HepG2 (cell line): Measurements from ENCODE around the gene TMEM233. TPM values are rescaled to one million over a fixed set of nuclear protein-coding genes. Genes with fewer than 3 reads are reported as not detected.
A peak's percentile ranks its signal among the peaks of the same experiment; 100 is the strongest.

Experiments
- CHCHD3 ChIP-seq: sonication (generic); formaldehyde crosslinking; IDR thresholded peaks from 2 replicates; pipeline ENCODE4 v1.8.0; 2022; ENCODE audit warnings: mild to moderate bottlenecking, missing genetic modification reagents, moderate library complexity
- ETV5 ChIP-seq: IDR thresholded peaks from 2 replicates; pipeline ENCODE4 v1.6.1; 2018; ENCODE audit warnings: missing biosample characterization, missing genetic modification reagents, inconsistent platforms, borderline replicate concordance
- HCFC1 ChIP-seq: fragments of 150-350 bp; IDR thresholded peaks from 2 replicates; pipeline ENCODE4 v1.6.1; 2014; ENCODE audit warnings: low read depth, low read length
- HNRNPLL ChIP-seq: fragments of 200-400 bp; formaldehyde crosslinking; IDR thresholded peaks from 2 replicates; pipeline ENCODE4 v1.6.1; 2017; ENCODE audit warnings: mild to moderate bottlenecking, low read depth, low read length; ENCODE audit not compliant: poor library complexity, severe bottlenecking
- KAT8 ChIP-seq: IDR thresholded peaks from 2 replicates; pipeline ENCODE4 v1.6.1; 2016; ENCODE audit warnings: missing genetic modification reagents, missing compliant biosample characterization
- ZBTB42 ChIP-seq: sonication (generic); formaldehyde crosslinking; IDR thresholded peaks from 2 replicates; pipeline ENCODE4 v1.5.0; 2020; ENCODE audit warnings: mild to moderate bottlenecking, missing genetic modification reagents
- ZNF383 ChIP-seq: sonication (generic); formaldehyde crosslinking; IDR thresholded peaks from 2 replicates; pipeline ENCODE4 v1.4.0; 2020; ENCODE audit warnings: missing genetic modification reagents, mild to moderate bottlenecking, borderline replicate concordance
- polyA plus RNA-seq, 8 experiments: library from polyadenylated mRNA; depleted of rRNA in 3 of 8; stranded (reverse) in 7 of 8; unstranded in 1 of 8; fragments of >200 nt; fragmentation: Illumina TruSeq in 4 of 8; extraction: Trizol in 4 of 8; gene quantifications; 2 replicates each; pipeline versions ENCODE4 v1.2.1 to v1.2.3, GENCODE V29; 2011 to 2016; ENCODE audit warnings: low read depth in 4 of 8, missing spikeins in 1 of 8, mixed read lengths in 1 of 8; ENCODE audit not compliant: insufficient read depth in 1 of 8
- total RNA-seq, 5 experiments: library from RNA; depleted of rRNA; stranded (reverse); fragments of >200 nt; fragmentation: Illumina TruSeq; extraction: Trizol; gene quantifications; 2 replicates each; pipeline ENCODE4 v1.2.3, GENCODE V29; 2016; ENCODE audit warnings: low read depth in 1 of 5
- TF ChIP-seq, protein P1 (sequence below): sonication (generic); formaldehyde crosslinking; IDR thresholded peaks from 2 replicates; pipeline ENCODE4 v1.9.0; 2021; ENCODE audit warnings: mild to moderate bottlenecking, missing genetic modification reagents
- TF ChIP-seq, protein P2 (sequence below): sonication (generic); formaldehyde crosslinking; IDR thresholded peaks from 2 replicates; pipeline ENCODE4 v1.8.0; 2022; ENCODE audit warnings: missing genetic modification reagents, low read depth, mild to moderate bottlenecking, borderline replicate concordance
- TF ChIP-seq, protein P3 (sequence below): IDR thresholded peaks from 2 replicates; pipeline ENCODE4 v1.4.0; 2020; ENCODE audit warnings: mild to moderate bottlenecking, missing genetic modification reagents
- TF ChIP-seq, protein P4 (sequence below): sonication (generic); formaldehyde crosslinking; IDR thresholded peaks from 2 replicates; pipeline ENCODE4 v1.8.0; 2022; ENCODE audit warnings: mild to moderate bottlenecking, missing genetic modification reagents, moderate library complexity
- TF ChIP-seq, protein P5 (sequence below): sonication (generic); formaldehyde crosslinking; IDR thresholded peaks from 2 replicates; pipeline ENCODE4 v1.5.0; 2020; ENCODE audit warnings: missing genetic modification reagents, mild to moderate bottlenecking, borderline replicate concordance
- TF ChIP-seq, protein P6 (sequence below): sonication (generic); formaldehyde crosslinking; IDR thresholded peaks from 2 replicates; pipeline ENCODE4 v1.5.0; 2020; ENCODE audit warnings: missing genetic modification reagents

The TMEM233 gene
- total and polyA plus RNA-seq, 2 of the 13 experiments (the other 11 are each of a cell fraction or from before 2014, with no cell fraction given) = 0.03 TPM; not detected in 1

DNA sequence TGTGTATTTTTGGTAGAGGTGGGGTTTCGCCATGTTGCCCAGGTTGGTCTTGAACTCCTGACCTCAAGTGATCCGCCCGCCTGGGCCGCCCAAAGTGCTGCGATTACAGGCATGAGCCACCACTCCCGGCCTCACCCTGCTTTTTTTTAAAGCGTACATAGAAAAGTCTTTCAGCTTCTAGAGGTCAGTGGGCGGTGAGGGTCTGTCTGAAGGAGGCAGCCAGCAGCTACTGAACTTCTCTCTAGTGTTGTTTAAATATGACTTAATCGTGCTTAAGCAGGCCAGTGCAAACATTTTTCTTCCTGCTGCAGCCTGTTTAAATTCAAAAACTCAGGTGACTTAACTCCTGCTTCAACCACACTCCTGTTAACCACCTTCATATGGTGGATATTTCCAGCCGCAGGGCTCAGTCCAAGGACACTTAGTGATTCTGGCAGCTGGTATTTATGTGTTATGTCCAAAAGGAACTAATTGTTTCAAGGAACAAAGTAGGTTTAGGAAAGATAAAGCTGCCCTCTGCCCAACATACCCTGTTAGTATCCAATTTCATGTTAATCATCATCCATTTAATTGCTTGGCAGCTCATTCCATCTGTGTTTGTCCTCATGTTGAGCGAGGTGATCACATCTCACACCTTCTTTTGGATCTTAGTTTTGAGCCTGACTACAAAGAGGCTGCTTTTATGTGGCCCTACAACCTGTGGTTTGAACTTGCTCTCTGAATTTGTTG lies 76.3 kb downstream of the TMEM233 start (continued):
- TF ChIP-seq, protein P1, sequence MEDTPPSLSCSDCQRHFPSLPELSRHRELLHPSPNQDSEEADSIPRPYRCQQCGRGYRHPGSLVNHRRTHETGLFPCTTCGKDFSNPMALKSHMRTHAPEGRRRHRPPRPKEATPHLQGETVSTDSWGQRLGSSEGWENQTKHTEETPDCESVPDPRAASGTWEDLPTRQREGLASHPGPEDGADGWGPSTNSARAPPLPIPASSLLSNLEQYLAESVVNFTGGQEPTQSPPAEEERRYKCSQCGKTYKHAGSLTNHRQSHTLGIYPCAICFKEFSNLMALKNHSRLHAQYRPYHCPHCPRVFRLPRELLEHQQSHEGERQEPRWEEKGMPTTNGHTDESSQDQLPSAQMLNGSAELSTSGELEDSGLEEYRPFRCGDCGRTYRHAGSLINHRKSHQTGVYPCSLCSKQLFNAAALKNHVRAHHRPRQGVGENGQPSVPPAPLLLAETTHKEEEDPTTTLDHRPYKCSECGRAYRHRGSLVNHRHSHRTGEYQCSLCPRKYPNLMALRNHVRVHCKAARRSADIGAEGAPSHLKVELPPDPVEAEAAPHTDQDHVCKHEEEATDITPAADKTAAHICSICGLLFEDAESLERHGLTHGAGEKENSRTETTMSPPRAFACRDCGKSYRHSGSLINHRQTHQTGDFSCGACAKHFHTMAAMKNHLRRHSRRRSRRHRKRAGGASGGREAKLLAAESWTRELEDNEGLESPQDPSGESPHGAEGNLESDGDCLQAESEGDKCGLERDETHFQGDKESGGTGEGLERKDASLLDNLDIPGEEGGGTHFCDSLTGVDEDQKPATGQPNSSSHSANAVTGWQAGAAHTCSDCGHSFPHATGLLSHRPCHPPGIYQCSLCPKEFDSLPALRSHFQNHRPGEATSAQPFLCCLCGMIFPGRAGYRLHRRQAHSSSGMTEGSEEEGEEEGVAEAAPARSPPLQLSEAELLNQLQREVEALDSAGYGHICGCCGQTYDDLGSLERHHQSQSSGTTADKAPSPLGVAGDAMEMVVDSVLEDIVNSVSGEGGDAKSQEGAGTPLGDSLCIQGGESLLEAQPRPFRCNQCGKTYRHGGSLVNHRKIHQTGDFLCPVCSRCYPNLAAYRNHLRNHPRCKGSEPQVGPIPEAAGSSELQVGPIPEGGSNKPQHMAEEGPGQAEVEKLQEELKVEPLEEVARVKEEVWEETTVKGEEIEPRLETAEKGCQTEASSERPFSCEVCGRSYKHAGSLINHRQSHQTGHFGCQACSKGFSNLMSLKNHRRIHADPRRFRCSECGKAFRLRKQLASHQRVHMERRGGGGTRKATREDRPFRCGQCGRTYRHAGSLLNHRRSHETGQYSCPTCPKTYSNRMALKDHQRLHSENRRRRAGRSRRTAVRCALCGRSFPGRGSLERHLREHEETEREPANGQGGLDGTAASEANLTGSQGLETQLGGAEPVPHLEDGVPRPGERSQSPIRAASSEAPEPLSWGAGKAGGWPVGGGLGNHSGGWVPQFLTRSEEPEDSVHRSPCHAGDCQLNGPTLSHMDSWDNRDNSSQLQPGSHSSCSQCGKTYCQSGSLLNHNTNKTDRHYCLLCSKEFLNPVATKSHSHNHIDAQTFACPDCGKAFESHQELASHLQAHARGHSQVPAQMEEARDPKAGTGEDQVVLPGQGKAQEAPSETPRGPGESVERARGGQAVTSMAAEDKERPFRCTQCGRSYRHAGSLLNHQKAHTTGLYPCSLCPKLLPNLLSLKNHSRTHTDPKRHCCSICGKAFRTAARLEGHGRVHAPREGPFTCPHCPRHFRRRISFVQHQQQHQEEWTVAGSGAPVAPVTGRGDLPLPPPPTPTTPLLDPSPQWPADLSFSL (CRISPR knock-in tag) = no peak
- TF ChIP-seq, protein P2, sequence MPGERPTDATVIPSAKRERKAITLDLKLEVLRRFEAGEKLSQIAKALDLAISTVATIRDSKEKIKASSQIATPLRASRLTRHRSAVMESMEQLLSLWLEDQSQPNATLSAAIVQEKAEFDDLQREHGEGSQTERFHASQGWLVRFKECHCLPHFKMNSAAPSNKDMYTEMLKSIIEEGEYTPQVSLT (CRISPR knock-in tag) = no peak
- TF ChIP-seq, protein P3, sequence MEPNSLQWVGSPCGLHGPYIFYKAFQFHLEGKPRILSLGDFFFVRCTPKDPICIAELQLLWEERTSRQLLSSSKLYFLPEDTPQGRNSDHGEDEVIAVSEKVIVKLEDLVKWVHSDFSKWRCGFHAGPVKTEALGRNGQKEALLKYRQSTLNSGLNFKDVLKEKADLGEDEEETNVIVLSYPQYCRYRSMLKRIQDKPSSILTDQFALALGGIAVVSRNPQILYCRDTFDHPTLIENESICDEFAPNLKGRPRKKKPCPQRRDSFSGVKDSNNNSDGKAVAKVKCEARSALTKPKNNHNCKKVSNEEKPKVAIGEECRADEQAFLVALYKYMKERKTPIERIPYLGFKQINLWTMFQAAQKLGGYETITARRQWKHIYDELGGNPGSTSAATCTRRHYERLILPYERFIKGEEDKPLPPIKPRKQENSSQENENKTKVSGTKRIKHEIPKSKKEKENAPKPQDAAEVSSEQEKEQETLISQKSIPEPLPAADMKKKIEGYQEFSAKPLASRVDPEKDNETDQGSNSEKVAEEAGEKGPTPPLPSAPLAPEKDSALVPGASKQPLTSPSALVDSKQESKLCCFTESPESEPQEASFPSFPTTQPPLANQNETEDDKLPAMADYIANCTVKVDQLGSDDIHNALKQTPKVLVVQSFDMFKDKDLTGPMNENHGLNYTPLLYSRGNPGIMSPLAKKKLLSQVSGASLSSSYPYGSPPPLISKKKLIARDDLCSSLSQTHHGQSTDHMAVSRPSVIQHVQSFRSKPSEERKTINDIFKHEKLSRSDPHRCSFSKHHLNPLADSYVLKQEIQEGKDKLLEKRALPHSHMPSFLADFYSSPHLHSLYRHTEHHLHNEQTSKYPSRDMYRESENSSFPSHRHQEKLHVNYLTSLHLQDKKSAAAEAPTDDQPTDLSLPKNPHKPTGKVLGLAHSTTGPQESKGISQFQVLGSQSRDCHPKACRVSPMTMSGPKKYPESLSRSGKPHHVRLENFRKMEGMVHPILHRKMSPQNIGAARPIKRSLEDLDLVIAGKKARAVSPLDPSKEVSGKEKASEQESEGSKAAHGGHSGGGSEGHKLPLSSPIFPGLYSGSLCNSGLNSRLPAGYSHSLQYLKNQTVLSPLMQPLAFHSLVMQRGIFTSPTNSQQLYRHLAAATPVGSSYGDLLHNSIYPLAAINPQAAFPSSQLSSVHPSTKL = peak; percentile 58; the same call in 1 of the 2 replicates
- peak; percentile 32; the same call in 1 of the 2 replicates for TF ChIP-seq ETV5 (CRISPR knock-in tag)
- no peak for TF ChIP-seq HNRNPLL
- no peak for TF ChIP-seq ZBTB42
- TF ChIP-seq ZNF383 (CRISPR knock-in tag) = no peak
- TF ChIP-seq, protein P4, sequence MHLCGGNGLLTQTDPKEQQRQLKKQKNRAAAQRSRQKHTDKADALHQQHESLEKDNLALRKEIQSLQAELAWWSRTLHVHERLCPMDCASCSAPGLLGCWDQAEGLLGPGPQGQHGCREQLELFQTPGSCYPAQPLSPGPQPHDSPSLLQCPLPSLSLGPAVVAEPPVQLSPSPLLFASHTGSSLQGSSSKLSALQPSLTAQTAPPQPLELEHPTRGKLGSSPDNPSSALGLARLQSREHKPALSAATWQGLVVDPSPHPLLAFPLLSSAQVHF (CRISPR knock-in tag) = no peak
- TF ChIP-seq HCFC1 = no peak
- TF ChIP-seq KAT8 (CRISPR knock-in tag) = no peak; the same call in 1 of the 2 replicates
- TF ChIP-seq, protein P5, sequence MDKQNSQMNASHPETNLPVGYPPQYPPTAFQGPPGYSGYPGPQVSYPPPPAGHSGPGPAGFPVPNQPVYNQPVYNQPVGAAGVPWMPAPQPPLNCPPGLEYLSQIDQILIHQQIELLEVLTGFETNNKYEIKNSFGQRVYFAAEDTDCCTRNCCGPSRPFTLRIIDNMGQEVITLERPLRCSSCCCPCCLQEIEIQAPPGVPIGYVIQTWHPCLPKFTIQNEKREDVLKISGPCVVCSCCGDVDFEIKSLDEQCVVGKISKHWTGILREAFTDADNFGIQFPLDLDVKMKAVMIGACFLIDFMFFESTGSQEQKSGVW (CRISPR knock-in tag) = no peak
- TF ChIP-seq, protein P6, sequence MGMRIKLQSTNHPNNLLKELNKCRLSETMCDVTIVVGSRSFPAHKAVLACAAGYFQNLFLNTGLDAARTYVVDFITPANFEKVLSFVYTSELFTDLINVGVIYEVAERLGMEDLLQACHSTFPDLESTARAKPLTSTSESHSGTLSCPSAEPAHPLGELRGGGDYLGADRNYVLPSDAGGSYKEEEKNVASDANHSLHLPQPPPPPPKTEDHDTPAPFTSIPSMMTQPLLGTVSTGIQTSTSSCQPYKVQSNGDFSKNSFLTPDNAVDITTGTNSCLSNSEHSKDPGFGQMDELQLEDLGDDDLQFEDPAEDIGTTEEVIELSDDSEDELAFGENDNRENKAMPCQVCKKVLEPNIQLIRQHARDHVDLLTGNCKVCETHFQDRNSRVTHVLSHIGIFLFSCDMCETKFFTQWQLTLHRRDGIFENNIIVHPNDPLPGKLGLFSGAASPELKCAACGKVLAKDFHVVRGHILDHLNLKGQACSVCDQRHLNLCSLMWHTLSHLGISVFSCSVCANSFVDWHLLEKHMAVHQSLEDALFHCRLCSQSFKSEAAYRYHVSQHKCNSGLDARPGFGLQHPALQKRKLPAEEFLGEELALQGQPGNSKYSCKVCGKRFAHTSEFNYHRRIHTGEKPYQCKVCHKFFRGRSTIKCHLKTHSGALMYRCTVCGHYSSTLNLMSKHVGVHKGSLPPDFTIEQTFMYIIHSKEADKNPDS (CRISPR knock-in tag) = no peak
- TF ChIP-seq CHCHD3 = no peak
